HG02642 (cell line): ENCODE measurements around the gene THAP4.

Experiments used
- ATAC-seq: cut with Tn5 transposase; IDR thresholded peaks from one replicate; pipeline ENCODE4 v1.9.1; 2021; ENCODE audit warnings: mild to moderate bottlenecking; ENCODE audit not compliant: unreplicated experiment, poor library complexity

Gene THAP4

DNA sequence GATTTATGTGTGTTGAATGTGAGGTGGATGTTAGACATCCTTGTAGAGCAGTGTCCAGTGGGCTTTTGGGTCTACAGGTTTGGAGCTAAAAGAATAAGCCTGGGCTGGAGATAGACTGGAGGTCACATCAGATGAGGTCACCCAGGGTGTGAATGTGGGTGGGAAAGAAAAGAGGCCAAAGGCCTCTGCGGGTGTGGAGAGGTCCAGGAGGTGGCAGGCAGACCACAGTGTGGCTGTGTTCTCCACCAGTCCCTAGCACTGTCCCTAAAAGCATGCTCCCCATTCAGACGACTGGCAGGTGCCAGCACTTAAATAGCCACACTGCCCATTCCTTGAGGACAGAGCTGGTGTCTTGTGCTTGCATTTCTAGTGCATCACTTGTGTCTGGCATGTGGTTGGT lies 4.7 kb upstream of the THAP4 start:
- no peak for ATAC-seq

DNA sequence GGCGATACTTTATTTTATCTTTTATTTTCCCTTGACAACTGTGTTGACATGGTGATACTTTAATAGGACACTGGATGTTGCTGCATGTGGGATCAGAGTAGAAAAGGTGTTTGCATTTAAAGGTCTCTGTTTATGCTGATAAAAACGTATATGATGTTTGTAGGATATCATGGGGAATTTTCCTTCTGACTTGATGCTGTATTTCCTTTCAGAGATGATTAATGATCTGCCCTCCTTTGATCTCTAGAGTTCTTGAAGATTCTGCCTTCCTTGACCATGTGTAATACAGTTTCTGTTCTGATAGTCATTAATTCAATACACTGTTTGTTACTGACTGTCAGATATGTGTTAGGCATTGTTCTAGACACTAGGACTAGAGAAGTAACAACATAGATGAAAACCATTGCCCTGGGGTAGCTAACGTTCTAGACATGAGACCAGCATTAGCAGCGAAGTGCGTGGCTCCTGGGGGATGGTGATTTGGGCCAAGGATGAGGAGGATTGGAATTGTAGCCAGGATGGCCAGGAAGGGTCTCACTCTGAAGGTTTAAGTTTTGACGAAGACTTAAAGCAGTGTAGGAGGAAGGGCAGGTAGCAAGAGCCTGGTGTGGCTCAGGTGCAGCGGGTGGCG lies 3.3 kb upstream of the THAP4 start:
- ATAC-seq: no peak

- no peak for ATAC-seq
Observed at GRCh38 chr2:241639385-241639784, 2.4 kb upstream of the THAP4 start.

GRCh38 chr2:241638940-241639339 lies 2.0 kb upstream of the THAP4 start:
- no peak for ATAC-seq

GRCh38 chr2:241637795-241638660 lies 1.1 kb upstream of the THAP4 start:
- peak; percentile 10 for ATAC-seq

- peak; percentile 35 for ATAC-seq
Observed at GRCh38 chr2:241636182-241637017, 558 bp downstream of the THAP4 start.

DNA sequence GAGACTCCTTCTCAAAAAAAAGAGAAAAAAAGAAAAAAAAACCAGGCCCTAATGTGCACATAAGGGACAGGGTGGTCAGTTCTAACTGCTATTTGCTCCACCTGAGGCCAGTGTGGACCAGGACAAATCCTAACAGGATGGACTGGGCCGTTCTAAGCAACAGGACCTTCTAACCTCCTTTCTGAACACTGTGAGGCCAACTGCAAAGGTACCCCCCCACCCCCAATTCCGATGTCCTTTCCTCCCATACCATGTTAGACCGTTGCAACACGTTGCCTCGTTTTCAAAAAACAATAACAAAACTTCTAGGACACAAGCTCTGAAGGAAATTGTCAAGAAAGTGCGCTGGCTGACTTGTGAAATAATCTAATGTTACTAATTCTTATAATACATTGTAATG lies 1.2 kb downstream of the THAP4 start:
- no peak for ATAC-seq

- ATAC-seq: no peak
Observed at GRCh38 chr2:241633561-241633960, 3.4 kb downstream of the THAP4 start.

- no peak for ATAC-seq
Observed at GRCh38 chr2:241632478-241633325, 4.3 kb downstream of the THAP4 start.

GRCh38 chr2:241629762-241630435 lies 7.1 kb downstream of the THAP4 start:
- no peak for ATAC-seq

GRCh38 chr2:241627675-241628074 lies 9.3 kb downstream of the THAP4 start:
- ATAC-seq: no peak

GRCh38 chr2:241620419-241620769 lies 16.6 kb downstream of the THAP4 start:
- ATAC-seq: no peak

GRCh38 chr2:241619597-241620418 lies 17.1 kb downstream of the THAP4 start:
- no peak for ATAC-seq

- no peak for ATAC-seq
Observed at GRCh38 chr2:241618829-241619228, 18.1 kb downstream of the THAP4 start.

GRCh38 chr2:241618296-241618805 lies 18.6 kb downstream of the THAP4 start:
- no peak for ATAC-seq

- peak; percentile 60 for ATAC-seq
Observed at GRCh38 chr2:241617431-241618154, 19.4 kb downstream of the THAP4 start.

- no peak for ATAC-seq
Observed at GRCh38 chr2:241616168-241617125, 20.5 kb downstream of the THAP4 start.
